Urothelium cell line (cell line): ENCODE results near the gene TTC22.

Source experiments
- DNase-seq: peaks from one replicate; pipeline ENCODE4 v3.0.0; 2011; ENCODE audit warnings: low spot score, mixed read lengths
- FAIRE-seq: peaks from 2 replicates; lab custom pipeline; 2011; peaks lifted over from hg19 to GRCh38; lab: Jason Lieb, UNC

TTC22 gene

DNA sequence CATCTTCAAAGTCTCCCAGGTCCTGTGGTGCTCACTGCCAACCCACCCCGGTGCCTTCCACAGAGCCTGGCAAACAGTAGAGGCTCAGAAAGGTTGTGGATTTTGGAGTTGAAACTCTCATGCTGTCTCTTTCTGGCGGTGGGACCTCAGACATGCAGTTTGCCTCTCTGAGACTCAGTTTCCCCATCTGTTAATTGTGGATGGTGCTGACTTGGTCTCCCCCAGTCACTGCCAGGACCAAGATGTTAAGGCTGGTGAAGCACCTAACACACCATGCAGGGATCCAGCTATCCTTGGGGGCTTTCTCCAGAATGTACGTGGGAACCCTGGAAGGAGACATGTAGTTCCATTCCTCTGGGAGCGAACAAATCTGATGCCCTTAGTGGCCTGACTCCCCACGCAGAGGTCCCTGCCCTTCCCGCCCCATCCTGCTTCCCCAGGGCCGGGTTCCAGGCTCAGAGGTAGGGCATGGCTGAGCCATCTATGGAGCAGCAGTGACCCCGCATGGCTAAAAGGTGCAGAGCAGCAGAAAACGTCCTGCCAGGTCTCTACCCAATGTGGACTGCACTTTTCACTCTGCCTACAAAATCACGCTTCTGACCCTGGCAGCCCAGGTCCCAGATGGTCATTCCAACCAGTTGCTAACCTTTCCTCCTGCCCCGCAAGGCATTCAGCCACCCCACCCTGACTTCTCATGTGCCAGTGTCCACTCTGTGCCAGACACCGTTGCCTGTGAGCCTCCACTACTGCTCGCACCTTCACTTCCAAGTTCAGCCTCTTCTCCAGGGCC, 9.2 kb upstream of the TTC22 start:
- DNase-seq (peak; percentile 87), FAIRE-seq (peak; percentile 68)

GRCh38 chr1:54809496-54810074, 8.5 kb upstream of the TTC22 start:
- DNase-seq (no peak), FAIRE-seq (no peak)

- DNase-seq: no peak
- FAIRE-seq: no peak
Observed at GRCh38 chr1:54808443-54809207, 7.5 kb upstream of the TTC22 start.

DNA sequence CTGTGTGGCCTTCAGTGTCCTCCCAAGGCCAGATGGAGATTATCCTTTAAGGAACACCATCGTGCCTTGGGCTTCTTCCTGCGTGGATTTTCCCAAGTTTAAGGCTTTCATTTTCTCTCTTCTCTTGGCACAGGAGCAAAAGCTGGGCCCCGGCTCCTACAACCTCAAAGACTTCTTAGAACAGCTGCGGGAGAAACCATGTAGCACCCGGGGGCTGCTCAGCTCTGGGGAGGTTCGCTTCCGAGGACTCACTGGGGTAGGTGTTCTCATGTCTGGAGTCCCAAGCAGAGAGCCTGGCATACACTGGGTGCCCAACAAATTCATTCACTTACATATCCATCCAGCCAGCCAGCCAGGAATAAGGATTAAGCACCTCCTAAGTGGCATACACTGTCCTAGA, 6.6 kb upstream of the TTC22 start:
- DNase-seq (no peak), FAIRE-seq (no peak)

- no peak for DNase-seq
- FAIRE-seq: peak; percentile 35
Observed at GRCh38 chr1:54806931-54807611, 5.9 kb upstream of the TTC22 start.

GRCh38 chr1:54805981-54806381, 4.9 kb upstream of the TTC22 start:
- DNase-seq: no peak
- FAIRE-seq: no peak

DNA sequence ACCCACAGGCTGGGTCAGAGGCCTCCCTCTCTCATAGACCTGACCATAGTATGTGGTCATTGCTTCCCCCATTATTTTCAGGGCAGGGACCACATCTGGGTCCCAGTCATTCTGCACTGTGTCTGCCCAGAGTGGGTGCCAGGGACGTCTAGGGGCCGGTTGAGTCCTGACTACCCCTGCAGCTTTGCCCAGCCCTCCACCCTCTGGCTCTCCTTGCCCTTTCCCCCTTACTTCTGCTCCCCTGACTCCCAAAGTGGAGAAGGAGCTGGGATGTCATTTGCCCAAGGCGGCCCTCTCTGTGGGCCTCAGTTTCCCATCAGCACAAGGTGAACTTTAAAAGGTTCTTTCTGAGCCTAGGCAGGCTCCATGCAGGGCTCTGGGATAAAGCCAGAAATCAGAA, 4.3 kb upstream of the TTC22 start:
- no peak for FAIRE-seq
- DNase-seq: no peak

GRCh38 chr1:54804471-54805132, 3.5 kb upstream of the TTC22 start:
- FAIRE-seq (no peak), DNase-seq (no peak)

DNA sequence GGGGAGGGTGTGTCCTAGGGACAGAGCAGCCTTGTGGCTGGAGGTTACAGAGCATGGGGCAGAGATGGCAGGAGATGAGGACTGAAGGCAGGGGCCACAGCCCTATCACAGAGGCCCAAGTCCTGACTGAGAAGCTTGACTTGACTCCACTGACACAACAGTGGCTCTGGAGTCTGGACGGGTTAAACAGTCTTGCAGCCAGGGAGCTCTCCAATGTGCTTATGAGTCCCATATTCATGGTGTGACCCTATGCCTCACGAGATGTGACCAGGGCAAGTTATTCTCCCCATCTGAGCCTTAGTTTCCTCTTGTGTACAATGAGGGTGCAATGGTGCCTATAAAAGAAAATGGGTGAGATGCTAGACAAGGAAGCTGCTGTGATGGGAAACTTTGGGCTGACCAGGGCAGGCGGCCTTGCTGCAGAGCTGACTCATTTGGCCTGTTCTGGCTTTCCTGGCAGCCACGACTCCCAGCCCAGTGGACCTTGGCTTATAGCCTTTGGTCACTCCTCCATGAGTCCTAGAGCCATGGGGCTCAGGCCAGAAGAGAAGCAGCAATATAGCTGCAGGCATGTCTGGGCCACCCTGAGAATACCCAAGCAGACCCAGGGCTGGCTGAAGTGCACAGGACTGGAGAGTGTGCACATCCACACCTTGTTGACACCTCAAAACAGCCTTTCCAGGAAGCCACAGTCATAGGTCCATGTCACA, 2.8 kb upstream of the TTC22 start:
- no peak for DNase-seq
- no peak for FAIRE-seq

DNA sequence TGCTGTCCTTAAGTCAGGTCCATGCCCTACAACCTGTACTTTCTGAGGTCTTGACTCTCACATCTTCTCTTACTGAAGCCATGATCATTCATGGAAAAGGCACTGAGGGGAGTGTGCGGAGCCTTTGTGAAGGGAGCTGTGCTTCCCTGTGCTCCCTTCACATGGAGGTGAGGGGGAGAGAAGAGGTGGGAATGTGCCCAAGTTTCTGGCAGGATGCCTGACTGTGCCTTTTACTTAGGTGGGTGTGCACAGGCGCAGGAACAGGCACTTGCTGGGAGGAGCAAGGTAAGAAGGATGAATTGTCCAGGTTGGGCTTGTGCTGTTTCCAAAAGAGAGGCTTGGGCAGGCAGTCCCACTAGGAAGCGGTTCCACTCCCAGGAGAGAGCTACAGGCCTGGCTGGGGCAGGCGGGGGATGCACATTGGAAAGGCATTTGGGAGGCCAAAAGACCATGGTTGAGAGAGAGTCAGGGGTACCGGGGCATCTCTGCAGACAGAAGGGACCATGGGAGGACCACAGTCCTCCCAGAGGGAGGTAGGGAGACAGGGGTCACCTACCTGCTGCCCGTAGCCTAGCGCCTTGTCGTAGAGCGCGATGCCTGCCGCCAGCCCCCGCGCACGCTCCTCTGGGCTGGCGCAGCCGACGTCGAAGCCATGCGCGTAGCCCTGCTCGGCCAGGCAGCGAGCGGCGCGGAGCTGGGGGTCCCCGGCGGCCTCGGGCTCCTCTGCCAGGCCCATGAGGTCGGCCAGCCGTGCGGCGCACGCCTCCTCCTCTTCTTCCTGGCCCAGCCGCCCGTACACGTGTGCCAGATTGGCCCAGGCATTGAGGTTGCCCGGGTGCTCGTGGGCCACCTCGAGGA, 853 bp downstream of the TTC22 start:
- no peak for DNase-seq
- FAIRE-seq: no peak

- FAIRE-seq (no peak), DNase-seq (no peak)
Observed at GRCh38 chr1:54798769-54799641, 2.1 kb downstream of the TTC22 start.

DNA sequence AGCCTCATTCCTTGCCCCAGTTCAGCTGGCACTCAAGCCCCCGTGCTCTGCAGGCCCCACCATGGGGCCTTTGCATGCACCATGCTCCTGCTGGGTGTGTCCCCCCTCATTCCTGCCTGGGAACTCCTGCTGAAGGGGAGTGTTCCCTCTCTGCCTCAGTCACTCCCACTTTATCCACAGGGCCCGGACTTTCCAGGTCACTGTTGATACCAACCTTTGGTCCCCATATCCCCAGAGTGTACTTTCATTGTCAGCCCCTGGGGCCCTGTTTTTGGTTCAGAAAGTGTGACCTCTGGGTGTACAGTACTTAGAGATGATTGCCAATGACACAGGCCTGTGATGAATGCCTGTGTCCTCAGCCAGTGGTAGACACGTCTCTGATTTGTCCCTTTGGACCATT, 2.9 kb downstream of the TTC22 start:
- FAIRE-seq (no peak), DNase-seq (no peak)

DNA sequence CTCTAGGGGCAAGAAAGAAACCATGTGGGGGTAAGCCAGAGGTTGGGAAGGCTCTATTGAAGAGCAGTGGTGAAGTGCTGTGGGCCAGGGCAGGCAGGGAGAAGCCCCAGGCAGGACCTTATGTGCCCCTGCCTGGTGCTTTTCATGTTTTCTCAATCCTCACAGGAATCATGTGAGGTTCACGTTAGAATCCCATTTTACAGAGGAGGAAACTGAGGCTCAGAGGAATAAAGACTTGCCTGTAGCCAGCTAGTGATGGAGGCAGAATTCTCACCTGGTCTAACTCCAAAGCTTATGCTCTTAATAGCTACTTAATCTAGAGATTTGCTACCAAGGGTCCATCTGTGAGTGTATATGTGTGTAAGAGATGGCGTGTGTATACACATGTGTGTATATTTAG, 4.2 kb downstream of the TTC22 start:
- no peak for DNase-seq
- FAIRE-seq: no peak

DNA sequence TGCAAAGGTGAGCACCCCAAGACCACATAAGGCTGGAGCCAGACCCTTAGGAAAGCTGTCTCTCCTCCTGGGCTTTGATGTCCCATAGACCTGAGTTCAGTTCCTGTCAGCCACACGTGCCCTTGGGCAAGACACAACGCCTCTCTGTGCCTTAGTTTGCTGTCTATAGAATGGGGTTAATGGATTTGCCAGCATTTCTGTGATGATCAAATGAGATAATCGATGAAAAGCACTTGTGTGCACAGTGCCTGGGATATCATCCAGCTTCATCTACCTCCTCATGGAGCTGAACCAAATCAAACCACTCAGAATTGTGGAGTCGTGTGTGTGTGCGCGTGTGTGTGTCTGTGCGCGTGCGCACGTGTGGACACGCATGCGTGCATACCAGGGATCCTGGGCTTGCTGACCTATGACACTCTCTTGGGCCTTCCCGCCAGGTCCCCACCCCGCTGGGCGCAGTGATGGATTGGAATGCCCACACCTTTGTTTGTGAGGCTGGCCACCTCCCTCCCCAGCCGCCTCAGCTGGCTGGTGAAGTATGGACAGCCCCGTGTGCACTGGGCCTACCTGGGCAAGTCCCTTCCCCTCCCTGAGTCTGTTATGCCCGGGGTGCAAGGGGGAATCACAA, 5.2 kb downstream of the TTC22 start:
- DNase-seq (no peak), FAIRE-seq (no peak)

GRCh38 chr1:54795356-54795665, 5.8 kb downstream of the TTC22 start:
- DNase-seq (no peak), FAIRE-seq (no peak)

DNA sequence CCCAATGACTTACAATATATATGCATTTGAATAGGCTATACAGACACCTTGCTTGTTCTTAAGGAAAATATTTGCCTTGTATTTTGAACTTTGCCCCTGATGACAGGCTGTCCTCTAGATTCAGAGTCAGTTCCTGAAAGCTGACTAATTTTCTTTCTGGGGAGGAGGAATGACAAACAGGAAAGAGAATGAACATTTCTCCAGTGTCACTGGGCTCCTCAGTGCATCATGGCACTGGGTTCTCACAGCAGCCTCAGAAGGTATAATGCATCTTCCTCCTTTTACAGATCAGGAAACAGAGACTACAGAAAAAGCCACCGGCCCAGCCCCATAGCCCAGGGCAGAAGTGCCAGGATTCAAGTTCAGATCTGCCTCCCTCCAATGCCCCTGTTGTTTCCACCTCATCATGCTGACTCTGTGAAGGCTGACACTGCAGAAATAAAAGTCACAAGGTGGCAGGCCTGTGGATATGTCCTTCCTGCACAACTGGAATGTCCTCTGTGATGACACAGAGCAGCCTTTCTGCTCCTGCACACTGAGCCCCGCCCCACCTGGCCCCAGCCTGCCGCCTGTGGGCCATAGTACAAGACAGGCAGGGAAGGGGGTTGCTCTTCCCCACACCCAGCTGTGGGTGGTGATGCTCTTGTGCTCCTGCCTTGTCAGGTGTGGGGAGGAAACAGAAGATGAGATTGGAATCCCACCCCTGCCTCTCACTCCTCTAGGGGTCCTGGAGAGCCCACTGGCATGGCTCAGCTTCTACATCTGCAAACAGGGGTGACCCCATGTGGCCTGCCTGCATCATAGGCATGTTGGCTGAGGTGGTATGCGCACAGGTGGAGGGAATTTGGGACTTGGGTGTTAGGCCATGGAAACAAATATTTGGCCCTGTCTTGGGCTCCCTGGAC, 6.4 kb downstream of the TTC22 start:
- peak; percentile 48 for FAIRE-seq
- DNase-seq: no peak

DNA sequence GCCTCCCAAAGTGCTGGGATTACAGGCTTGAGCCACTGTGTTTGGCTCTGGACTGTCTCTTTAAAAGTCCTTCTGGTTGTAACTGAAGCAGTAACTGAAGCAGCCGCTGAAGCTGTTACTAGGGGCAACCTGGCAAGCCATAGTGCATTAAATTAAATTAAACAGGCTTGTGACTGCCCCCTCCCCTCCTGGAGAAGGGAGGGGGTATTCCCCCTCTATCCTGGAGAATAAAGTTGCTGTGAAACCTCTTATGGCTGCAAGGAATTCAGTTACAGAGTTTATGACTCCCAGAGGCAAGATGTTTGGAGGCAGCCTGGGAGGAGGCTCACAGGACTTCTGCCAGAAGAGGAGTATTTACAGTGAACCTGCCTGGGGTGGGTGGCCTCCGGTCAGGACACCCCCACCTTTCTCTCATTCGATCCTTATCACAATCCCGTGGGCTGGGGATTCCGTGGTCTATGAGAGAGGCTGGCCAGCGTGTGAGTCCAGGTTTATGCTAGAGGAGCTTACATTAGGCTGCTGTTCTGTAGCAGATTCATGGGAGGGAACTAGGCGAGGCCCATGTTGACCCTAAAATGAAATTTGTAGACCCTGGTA, 8.3 kb downstream of the TTC22 start:
- DNase-seq: no peak
- no peak for FAIRE-seq
